ENCODE measurements around the gene EEPD1.

Gene EEPD1

DNA sequence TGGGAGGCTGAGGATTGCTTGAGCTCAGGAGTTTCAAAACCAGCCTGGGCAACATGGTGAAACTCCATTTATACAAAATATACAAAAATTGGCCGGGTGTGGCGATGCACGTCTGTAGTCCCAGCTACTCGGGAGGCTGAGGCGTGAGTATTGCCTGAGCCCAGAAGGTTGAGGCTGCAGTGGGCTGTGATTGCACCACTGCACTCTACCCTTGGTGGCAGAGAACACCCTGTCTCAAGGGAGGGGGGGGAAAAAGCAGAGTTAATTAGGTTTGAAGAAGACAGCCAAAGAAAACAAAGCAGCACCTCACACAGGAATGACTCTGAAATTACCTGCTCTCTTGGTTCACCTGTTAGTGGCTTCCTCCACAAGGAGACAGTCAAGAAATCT, 110.0 kb downstream of the EEPD1 start:
- no peak for DNase-seq

- no peak for DNase-seq
Measured at GRCh38 chr7:36264123-36264801, 111.2 kb downstream of the EEPD1 start.

GRCh38 chr7:36264913-36265516, 112.0 kb downstream of the EEPD1 start:
- DNase-seq, result no peak

DNA sequence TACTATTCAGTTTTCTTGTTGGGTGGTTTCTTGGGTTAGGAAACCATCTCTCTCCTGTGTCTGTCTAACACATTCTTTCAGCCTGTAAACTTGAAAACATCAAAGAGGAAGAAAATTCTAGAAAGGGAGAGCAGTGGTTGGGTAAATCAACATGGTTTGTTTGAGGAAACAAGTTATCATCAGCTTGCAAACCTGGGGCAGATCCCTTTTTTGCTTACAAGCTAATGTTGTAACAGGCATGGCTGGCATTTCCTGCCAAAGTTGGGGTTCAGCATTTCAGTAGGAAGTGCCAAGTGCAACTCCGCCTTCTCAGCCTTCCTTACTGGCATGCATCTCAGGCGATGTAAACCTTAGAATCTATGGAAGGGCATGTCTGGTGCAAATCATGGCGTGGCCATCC, 112.6 kb downstream of the EEPD1 start:
- DNase-seq, result no peak

GRCh38 chr7:36266190-36266589, 113.1 kb downstream of the EEPD1 start:
- no peak for DNase-seq

DNA sequence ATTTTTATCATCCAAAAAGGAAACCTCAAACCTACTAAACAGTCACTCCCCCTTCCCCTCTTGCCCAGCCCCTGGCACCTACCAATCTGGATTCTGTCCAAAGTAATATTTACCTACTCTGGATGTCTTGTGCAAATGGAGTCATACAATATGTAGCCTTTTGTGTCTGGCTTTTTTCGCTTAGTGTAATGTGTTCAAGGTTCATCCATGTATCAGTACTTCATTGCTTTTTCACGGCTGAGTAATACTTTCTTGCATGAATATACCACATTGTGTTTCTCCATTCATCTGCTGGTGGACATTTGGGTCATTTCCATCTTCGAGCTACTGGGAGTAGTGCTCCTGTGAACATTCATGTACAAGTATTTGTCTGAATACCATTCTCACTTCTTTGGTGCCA, 113.6 kb downstream of the EEPD1 start:
- DNase-seq, result peak; percentile 30

- no peak for DNase-seq
Measured at GRCh38 chr7:36272211-36272566, 119.1 kb downstream of the EEPD1 start.

- no peak for DNase-seq
Measured at GRCh38 chr7:36272567-36273269, 119.7 kb downstream of the EEPD1 start.

DNA sequence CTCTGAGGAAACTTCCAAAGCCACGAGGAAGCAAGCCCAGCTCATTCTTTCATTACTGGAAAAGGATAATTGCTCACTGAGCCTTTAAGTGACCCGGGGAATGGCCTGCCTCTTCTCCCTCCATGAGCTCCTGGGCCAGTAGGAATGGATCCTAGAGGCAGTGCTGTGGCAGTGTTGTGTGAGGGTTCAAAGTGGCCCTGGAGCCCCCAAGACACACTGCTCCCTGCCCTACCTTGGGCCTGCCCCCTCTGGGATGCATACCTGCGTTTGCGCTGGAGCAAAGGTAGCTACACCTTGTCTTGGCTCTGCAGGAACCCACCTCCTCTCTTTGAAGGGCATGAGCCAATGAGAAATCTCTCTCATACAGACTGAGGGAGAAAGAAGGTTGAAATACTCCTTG, 120.8 kb downstream of the EEPD1 start:
- no peak for DNase-seq

DNA sequence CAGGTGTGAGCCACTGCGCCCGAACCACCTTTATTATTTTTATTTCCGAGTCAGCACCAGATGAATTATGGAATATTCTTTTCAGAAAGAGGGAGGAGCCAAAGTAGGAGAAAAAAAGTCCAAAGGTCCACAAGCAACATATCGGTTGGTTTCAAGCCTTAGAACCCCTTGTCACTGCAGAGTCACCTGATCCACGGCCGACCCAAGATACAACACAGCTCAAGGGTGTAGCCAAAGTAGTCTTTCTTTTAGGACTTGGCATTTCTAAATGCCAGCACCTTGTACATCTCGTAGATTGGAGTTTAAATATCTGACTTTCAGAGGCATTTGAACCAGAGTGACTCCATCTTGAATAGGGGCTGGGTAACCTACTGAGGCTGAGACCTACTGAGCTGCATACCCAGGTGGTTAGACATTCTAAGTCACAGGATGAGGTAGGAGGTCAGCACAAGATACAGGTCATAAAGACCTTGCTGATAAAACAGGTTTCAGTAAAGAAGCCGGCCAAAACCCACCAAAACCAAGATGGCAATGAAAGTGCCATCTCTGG, 122.8 kb downstream of the EEPD1 start:
- DNase-seq, result no peak

DNA sequence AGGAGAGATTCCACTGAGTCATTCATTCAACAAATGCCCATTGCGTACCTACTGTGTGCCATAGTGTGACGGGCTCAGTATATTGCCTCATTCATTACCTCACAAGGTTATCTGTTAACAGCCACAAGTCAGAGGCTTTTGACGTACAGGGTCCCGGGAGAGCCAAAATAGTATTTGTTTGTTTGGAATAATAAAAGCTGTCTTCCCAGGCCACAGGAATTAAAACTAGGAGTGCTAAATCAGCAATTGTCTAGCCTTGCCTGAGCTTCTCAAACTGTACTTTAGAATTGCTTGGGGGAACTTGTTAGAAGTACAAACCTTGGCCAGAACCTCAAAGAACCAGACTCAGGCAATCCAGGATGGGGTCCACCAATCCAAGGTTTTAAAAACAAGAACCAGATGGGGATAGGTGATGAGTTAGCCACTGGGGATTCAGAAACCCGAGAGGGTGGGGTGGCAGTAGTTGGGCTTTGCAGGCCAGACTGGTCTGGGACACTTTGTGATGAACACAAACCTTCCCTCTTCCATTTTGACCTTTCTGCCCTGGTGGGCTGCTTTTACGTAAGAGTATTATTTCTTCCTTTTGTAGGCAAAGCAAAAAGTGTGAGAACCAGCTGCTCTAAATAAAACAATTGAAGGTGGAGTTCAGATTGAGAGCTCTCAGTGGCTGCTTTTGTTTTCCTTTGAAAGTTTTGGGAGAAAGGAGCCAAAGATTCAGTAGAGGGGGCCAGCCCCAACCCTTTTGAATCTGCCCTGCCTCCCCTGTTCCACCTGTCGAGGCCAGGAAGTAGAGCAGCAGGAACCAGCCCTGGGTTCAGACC, 123.6 kb downstream of the EEPD1 start:
- DNase-seq, result no peak

DNA sequence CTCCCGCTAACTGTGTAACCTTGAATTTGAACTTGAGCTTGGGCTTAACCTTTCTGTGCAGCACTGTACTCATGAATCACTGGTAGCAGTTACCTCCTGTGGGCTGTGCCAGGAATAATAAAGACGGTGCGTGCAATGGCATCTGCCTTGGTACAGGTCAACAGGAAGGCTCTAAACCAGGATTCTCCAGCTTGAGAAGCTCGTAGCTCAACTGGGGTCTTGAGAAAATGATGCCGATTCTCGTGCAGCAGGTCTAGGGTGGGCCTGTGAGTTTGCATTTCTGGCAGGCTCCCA, 124.1 kb downstream of the EEPD1 start:
- no peak for DNase-seq

- DNase-seq, result no peak
Measured at GRCh38 chr7:36278069-36278619, 125.1 kb downstream of the EEPD1 start.

DNA sequence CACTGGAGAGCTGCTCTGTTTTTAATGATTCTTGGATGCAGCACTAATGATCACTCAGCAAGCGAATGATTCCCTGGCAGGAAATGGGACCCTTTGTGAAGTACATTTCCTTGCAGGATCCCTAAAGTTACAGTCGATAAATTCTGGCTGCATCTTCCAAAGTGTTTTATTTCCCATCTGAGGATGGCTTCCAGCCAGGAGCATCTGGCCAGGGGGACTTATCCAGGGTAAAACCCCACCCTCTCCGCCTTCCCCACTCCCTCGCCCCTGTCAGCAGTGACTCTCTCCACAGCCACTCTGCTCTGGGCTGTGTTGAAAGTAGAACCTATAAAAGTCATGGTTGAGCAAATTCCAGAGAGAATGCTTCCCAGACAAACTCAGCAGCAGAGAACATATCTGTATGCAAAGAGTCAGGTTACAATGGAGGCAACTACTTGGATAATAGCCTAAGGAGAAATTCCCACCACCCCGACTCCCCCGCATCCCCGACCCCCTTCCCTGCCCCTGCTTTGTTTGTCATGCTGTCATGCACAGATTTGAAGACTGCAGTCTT, 125.6 kb downstream of the EEPD1 start:
- DNase-seq, result peak; percentile 22

DNA sequence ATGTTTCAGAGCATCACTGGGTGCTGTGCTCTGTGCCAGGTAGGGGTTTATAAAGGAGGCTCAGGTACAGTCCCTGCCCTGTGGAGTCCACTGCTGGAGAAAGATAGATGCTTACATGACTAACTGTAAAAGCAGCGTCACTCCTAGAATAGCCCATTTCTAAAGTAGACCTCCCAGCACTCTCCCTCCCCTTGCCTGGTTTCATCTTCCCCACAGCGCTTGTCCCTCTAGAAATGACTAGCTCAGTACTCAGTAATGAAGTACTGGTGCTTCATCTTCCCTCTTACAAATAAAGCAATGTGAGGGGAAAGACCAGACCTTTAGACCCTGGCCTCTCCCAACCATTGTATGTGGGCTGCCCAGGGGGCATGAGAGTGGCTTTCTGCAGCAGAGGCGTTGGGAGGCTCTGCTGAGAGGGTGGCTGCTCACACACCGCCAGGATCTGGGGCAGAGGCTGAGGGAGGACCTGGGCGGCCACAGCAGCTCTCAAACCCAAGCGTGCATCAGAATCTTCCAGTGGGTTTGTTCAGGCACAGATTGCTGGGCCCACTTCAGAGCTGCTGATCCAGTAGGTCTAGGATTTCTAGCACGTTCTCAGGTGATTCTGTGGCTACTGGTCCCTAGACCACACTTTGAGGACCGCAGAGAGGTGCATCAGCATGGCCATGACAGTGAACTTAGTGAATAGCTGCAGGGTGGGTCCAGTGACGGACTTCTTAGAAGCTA, 126.3 kb downstream of the EEPD1 start:
- DNase-seq, result no peak

DNA sequence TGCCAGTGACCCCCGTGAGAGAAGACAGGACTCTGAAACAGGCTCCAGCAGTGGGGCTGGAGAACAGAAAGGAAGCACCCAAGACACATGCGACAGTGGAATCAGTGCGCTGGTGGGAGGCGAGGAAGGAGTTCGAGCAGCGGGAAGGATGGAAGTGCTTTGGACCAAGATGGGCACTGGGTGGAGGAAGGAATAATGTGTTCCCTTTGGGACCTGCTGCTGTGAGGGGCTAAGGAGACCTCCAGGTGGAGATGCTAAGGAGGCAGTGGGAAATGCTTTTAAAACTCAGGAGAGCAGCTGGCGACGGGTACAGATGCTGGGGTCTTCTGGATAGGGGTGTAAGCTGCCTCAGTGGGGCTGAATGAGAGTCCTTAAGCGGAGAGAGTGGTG, 126.9 kb downstream of the EEPD1 start:
- DNase-seq, result no peak

DNA sequence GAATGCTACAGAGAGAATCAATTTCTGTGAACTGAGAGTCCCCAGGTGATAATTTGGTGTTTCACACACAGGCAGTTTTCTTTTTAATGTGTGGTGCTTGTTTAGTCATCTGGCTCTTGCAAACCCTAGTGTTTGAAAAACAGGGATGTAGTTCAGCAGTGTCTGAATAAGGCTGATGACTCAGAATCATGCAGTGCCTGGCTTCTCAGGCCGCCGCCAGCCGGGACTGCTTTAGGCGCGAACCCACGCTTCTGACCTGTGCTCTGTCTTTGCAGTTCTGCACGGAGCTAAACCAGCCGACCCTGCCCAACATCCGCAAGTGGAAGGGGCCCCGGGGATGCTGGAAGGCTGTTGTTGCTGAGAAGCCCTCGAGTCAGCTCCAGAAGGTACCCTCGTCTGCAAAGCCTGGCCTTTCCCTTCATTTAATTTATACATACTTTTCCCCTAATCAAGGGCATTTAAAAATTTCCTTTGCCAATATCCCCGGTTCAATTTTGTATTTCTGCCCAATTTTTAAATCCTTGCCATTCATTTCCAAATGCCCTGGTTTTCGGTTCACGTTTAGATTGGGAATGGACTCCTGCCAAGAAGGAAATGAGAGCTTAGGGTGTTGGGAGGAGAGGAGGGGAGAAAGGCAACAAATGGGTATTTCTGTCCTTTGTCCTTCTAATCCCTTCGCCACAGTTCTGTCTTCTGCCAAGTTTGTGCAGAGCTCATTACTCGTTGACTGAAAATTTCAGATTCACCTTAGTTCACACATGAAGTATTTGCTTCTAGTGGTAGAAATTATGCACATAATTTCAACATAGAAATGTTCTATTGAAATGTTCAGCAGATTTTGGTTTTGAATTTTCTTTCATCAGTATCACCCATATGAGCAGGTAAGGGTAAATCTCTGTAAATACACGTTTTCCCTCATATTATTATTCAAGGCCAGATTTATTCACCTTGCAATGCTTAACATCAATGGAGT, 128.1 kb downstream of the EEPD1 start:
- DNase-seq, result peak; percentile 44

DNA sequence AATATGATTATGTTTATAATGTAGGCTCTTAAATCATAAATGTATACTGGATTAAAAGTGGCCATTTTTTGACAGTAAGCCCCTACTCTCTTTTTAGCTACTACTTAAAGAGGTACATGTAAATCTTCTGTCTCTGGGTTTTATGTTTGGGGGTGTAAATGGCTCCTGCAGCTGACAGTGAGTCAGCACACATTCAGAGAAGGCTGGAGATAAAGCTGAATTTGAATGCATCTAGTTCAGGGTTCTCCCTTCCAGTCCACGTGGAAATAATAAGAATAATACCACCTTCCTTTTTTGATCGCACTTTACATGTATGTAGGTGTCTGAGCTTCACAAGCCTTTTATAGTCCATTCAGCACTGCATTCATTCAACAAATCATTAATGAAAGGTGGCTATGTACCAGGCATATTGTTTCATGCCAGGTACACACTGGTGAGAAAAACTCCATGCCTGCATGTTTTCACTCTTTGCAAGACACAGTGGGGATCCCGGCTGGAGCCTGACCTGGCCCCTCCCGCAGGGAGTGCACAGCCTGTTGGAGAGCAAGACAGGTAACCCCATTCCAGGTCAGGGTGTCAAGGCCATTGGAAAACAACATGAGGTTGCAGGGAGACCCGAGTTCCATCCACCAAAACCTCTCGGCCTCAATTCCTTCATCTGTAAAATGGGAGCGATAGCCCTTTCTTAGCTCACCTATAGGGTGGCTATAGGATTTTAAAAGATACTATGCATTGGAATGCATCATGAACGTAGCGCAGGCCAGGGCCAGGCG, 129.1 kb downstream of the EEPD1 start:
- DNase-seq, result no peak

- no peak for DNase-seq
Measured at GRCh38 chr7:36283181-36283580, 130.1 kb downstream of the EEPD1 start.

- DNase-seq, result no peak
Measured at GRCh38 chr7:36283711-36284130, 130.7 kb downstream of the EEPD1 start.
